ENCODE results near the gene SFMBT2.

The SFMBT2 gene

DNA sequence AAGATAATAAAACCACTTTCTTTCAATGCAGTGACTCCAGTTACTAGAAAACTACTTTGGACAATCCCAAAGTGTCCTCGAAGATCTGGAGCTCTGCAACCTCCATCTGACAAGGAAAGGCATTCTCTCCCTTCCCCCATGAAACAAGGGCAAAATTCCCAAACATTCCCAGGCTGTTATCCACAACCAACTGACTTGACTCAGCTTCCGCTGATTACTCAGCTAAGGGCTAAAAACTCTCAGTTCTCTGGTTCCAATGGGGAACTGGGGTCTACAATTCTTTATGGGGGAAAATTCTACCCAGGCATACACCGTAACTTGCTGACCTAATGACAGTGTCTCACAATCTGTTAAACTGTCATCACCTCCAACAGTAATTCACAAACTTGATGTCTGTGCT is 48.4 kb downstream of the SFMBT2 start:
- no peak for DNase-seq

DNA sequence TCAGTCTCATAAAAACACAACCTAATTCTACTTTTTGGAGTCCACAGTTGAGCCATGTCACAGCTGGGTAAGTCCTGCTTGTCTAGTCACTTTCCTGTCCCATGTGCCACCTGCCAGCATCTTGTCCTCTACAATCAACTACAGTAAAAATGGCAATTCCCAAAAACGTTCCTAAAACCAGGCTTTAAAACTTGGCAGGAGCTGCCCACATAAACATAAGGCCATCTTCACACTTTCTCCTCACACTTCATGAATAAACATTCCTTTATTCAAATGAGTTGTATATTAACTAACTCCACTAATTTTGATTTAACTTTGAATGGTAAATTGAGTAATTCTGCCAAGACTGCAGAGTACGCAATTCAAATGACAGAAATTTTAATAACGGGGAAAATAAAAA is 49.5 kb downstream of the SFMBT2 start:
- no peak for DNase-seq

DNA sequence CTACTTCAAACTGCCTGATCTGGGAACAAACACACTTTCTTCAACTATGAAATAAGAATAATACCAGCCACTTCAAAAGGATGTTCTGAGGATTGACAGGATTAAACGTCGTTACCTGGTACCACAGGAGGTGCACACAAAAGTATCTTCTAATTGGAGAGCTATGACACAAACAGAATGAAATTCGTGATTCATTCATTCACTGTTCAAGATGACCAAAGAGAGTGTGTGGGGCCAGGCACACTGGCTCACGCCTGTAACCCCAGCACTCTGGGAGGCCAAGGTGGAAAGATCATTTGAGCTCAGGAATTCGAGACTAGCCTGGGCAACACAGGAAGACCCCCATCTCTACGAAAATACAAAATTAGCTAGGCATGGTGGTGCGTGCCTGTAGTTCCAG is 50.9 kb downstream of the SFMBT2 start:
- no peak for DNase-seq

DNA sequence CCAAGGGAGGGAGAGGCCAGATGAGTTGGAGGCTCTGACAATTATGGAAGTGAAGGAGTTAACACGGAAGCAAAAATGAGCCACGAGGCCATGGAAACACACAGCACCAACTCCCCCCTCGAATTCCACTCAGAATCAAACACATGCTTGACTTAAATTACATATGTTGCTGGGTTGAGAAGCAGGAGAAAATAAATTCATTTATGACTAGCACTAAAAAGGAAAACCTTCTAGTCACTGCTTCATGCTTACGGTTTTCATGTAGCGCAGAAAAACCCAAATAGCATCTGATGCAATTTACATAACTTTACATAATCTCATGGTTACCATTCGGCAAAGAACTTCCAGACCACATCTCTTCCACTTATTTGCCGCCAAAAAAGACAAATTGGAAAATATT is 51.5 kb downstream of the SFMBT2 start:
- no peak for DNase-seq

DNA sequence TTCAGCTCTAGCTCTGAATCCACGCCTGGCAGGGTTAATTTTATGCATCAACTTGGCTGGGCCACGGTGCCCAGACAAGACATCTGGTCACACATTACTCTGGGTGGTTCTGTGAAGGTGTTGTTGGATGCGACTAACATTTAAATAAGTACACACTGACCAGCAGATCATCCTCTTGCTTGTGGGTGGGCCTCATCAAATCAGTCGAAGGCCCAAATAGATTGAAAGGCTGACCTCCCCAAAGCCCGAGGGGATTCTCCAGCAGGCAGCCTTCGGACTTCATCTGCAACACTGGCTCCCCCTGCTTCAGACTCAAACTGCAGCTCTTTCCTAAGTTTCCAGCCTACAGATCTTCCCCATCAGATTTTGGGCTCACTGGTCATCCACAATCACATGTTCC is 53.6 kb downstream of the SFMBT2 start:
- no peak for DNase-seq

DNA sequence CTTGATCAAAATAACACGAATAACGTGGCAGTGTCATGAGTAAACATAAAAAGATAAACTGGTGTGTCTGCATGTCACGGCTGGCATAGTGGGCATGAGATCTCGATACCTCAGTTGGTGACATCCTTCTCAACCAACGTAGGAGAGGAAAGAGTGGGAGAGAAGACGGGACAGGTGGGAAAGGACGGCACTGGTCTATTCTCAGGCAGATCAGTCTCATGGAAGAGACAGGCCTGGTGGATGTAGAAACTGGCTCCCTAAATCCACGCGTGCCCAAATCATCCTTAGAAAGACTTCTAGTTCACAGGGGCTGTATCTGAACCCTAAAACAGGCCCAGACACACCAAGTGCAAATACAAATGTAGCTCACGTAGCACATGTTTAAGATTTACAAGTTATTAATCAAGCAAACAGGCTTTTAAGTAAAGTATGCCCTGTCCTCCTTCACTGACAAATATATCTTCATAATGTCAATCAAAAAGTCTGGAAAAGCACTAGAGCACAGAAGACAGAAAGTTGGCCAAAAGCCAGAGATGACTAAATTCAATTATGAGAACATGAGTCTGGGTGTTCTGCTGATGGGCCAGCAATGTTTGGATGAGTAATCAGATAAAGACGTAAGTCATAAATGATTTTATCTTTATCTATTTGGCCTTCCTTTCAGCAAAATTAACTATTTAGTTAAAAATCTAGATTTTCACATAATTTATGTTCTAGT is 56.3 kb downstream of the SFMBT2 start:
- peak; percentile 35 for DNase-seq

DNA sequence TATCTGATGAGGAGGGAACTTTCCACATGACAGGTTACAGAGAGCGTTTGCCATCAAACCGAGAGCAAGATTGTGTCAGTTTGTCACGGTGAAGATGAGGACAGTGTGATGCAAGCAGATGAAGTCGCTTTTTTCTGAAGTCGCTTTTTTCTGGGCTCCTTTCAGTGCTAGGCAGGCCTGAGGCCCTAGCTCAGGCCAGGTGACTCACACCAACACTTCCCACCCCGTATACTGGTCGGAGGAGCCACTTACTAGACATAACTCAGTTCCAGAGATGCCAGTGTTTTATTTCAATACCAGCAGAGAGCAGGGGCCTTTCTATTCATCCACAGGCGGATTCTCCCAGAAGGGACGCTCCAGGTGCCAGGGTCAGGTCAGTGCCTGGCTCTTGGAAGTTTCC is 58.9 kb downstream of the SFMBT2 start:
- DNase-seq = no peak

DNA sequence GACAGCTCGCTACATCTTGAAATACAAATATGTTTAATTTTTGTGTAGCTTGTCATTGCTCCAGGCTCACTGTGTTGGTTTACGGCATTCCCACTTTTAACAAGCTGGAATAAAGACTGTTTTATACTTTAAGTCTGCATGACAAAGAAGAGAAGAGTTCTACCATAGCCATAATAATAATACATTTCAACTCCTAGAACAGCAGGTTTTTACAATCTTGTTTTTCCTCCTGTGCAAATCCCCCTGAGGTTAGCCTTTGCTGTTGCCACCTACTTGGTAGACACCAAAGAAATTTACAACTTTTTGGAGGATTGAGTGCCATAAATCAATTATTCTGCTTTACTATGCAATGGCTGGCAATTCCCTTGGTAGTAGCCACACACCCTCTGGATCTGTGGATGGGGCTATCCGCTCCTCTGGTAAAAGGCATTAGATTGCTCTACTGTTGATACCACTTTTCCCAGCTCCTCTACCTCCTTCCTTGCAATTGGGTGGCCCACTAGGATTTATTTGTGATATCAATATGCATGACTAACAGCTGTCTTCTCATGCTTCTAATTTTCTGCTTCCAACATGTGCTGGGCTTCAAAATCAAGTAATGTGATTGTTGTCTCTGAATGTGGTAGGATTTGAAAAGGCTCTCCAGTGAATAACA is 60.2 kb downstream of the SFMBT2 start:
- DNase-seq = no peak

DNA sequence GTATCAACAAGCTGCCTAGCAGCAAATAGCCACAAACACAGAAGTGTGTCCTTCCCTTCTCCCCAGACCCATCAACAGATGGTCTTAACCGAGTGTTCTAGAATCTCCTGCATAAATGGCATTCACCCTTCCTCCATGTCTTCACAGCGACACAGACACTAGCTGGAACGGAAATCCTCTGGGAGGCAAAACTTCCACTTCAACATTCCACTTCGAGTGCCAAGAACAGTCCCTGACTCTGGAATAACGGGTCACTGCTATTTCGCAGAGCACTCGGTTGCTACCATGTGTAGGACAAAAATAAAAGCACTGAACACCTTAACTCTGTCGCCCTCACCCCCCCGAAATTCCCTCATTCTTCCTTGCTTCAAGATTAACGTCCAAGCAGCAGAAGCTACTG is 65.1 kb downstream of the SFMBT2 start:
- no peak for DNase-seq

DNA sequence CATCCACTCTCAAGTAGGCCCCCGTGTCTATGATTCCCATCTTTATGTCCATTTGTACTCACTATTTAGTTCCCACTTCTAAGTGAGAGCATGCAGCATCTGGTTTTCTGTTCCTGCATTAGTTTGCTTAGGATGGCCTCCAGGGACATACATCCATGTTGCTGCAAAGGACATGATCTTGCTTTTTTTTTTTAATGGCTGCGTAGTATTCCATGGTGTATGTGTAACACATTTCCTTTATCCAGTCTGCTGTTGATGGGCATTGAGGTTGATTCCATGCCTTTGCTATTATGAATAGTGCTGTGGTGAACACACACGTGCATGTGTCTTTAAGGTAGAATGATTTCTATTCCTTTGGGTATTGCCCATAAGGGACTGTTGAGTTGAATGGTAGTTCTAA is 67.8 kb downstream of the SFMBT2 start:
- no peak for DNase-seq

DNA sequence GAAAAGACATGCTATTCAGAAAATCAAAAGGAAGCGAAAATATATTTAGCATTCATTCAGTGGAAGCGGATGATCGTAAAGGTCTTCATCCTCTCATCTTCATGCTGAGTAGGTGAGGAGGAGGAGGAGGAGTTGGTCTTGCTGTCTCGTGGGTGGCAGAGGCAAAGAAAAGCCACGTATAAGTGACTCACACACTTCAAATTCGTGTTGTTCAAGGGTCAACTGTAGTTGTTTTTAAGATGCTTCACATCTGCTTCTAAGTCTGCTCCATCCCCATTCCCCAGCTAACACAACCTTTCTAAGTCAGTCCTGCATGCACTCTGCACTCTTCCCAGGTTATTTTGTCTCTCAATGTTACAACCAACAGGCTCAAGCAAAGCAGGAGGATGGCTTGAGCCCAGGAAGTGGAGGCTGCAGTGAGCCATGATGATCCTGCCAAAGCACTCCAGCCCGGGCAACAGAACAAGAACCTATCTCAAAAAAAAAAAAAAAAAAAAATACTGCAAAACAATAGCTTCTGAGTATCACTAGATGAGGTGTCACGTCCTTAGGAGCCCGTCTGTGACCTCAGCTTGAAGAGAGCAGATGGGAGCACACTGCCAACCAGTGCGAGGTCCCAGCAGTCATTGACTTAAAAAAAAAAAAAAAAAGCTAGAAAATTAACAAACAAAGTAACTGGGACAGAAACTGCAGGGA is 70.5 kb downstream of the SFMBT2 start:
- DNase-seq = no peak

DNA sequence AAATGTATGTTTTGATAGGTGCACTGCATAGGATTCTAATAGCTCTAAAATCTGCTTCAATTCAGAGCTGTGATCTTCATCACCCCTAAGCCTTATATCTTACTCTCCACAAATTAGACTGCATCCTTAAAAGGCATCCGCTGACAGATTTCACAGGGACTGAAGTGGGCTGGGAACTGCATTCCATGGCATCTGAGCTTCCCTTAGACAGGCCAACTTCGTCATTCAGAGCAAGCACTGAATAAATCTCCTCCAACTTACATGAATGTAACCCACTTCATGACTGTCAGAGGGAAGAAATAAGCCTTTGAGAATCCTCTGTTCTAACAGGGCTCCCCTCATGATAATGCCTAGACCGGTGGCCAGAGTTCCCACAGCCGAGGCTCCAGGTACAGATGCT is 71.3 kb downstream of the SFMBT2 start:
- DNase-seq = no peak

DNA sequence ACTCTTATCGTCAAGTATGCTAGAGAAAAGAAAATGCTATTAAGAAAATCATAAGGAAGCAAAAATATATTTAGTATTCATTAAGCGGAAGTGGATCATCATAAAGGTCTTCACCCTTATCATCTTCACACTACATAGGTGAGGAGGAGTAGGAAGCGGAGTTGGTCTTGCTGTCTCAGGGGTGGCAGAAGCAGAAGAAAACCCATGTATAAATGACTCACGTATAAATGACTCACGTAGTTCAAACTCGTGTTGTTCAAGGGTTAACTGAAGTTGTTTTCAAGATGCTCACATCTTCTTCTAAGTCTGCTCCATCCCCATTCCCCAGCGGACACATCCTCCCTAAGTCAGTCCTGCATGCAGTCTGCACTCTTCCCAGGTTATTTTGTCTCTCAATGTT is 72.4 kb downstream of the SFMBT2 start:
- no peak for DNase-seq

DNA sequence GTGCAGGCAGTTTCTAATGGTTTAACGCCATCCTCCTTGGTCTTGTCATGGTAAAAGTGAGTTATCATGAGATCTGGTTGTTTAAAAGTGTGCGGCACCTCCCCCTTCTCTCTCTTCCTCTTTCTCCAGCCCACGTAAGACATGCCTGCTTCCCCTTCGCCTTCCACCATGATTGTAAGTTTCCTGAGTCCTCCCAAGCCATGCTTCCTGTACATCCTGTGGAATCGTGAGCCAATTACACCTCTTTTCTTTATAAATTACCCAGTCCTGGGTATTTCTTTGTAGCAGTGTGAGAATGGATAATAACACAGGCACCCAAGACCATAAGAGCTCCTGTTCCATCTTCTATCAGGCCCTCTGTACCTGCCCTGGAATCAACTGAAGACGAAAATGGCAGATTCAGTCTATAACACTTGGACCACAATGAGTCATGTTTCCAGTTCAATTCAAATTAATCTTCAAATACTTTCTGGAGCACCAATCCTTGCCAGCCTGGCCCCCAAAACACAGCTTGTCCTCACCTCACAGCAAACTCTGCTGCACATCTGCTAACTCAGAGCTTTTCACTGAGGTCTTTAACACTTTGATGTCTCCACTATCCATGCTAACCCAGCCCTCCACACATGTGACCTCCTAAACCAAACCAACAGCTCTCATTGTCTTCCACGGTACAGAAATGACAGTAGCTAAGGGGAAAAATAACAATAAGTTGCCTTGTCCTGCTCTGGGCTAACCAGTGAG is 73.2 kb downstream of the SFMBT2 start:
- no peak for DNase-seq

DNA sequence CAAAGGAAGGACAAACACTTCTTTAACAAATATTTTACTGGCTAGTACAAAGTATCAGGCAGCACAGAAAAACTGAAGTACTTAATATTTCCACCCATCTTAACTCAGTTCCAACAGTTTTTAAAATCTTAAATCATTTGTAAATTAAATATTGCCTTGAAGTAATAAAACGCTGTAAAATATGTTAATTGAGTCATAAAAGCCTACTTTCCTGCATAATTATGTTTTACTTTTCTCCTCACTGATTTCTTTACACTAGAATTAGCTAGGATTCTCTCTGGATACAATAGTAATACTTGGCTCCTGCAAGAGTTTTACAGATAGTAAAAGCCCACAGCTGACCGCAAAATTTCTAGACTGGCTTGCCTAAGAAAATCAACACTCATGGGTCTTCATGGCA is 74.9 kb downstream of the SFMBT2 start:
- DNase-seq = no peak

DNA sequence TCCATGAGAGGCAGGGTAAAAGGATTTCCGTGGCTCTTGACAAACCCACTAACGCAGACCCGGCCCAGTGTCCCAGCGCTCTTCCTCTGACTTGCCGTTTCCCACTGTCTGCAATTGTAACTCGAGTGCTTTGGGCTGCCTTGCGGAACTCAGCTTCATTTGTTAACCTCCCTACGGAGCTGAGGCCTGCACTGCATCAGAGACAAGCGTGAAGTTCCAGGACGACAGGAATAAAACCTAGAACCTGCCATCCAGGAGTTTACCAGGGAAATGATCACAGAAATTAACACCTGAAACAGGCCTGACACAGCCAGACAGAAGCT is 76.2 kb downstream of the SFMBT2 start:
- DNase-seq = no peak

DNA sequence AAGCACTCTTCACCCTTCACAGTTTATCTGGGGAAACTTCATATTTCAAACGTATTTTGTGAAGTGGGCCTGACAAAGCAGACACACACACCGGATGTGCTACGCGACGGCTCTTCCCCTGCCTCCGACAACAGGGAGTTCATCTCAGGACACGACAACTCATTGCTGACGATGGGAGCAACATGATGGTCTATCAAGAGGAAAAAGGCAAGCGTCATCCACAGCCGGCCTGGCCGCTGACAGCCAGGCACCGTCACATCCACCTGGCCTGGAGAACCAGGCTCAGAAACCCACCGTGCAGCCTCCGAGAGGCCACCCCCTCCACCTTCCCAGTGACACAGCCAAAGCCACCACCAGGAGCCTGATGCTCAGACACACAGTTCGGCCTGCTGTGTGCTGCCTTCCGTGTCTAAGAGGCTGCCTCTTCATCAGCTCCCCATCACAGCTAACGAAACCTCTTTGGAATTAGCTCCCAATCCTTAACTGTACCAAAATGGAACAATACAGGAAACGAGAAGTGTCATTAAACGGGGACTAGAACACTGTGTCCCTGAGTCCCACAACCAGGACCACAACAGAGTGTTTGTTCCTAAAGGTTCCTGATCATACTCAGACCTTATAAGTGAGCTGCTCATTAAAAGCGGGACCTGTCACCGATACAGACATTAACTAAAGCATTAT is 76.7 kb downstream of the SFMBT2 start:
- DNase-seq = no peak

DNA sequence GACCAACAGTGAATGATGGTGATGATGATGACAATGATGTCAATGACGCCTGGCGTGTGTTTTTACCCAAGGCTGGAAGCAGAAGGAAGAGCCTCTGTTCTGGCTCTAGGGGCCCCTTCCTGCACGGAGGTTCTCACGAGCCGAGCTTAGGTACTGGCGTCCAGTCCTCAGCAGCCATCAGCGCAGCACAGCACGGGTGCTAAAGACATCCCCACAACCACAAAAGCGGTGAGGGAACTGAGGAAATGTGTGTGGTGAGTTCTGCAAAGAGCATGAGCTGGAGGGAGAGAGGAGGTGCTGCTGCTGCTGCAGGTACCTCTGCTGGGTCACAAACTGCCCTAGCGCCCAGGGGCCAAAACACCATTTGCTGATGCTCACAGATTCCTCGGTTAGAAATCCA is 81.6 kb downstream of the SFMBT2 start:
- no peak for DNase-seq

DNA sequence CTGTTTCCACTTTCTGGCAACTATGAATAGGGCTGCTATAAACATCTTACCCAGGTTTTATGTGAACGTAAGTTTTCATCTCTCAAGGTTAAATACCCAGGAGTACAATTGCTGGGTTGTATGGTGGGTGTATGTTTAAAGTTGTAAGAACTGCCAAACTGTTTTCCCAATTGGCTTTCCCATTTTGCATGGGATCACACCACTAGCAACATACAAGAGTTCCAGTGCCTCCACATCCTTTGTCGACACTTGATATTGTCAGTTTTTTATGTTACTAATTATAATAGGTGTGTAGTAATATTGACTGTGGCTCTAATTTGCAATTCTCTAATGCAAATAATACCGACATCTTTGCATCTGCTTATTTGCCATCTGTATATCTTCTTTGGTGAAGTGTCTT is 82.9 kb downstream of the SFMBT2 start:
- no peak for DNase-seq

DNA sequence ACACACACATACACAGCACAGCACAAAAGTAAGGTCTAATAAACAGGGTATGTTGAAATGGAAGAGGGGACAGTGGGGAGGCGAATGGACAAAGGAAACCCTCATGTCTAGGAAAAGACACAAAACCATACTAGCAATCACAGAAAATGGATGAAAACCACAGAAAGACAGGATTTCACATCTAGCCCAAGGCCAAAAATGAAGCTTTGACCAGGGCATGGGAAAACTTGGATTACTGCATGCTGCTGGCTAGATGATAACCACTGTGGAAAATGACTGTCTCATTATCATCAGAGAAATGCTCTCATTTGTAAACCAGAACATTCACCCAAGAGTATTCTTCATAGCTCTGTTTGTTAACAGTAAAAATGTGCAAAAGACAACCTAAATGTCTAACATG is 88.2 kb downstream of the SFMBT2 start:
- DNase-seq = no peak

DNA sequence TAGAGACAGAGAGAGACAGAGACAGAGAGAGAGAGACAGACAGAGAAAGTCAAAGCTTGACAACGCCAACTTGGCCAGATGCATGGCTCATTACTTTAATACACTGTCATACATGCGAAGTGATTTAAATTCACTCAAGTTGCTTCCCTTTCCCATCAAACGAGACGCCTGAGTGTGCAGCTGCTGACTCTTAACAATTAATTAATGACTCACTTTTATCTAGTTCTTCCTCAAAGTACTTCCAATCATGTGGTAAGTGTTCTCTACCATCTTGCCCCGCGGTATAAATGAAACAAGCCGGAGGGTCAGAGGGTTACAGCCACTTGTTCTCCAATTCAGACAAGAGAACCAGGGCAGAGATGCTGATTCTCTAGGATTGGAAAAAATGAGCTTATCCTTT is 90.8 kb downstream of the SFMBT2 start:
- no peak for DNase-seq

DNA sequence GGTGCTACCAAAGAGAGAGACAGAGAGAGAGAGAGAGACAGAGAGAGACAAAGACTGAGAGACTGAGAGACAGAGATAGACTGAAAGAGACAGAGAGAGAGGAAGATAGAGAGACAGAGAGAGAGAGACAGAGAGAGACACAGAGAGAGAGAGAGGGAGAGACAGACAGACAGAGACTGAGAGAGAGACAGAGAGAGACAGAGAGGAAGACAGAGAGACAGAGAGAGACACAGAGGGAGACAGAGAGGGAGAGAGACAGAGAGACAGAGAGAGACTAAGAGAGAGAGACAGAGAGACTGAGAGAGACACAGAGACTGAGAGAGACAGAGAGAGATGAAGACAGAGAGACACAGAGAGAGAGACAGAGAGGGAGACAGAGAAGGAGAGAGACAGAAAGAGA is 91.2 kb downstream of the SFMBT2 start:
- DNase-seq = no peak

DNA sequence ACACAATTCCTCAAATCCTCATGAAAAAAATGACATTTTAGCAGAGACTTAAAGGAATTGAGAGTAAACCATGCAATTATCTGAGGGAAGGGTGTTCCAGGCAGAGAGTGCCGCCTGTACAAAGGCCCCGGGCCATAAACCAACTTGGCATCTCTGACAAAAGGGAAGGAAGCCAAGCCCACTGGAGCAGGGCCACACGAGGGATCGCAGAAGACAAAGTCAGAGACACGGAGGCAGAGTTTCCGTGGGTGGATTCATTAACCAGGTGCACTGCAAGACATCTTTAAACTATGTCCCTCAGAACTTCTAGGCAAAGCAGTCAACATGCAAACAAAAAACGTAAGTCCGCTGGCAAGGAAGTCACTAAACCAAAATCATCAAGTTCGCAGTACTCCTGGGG is 92.0 kb downstream of the SFMBT2 start:
- DNase-seq = no peak
